ENCODE measurements around the gene MVB12B.

DNA sequence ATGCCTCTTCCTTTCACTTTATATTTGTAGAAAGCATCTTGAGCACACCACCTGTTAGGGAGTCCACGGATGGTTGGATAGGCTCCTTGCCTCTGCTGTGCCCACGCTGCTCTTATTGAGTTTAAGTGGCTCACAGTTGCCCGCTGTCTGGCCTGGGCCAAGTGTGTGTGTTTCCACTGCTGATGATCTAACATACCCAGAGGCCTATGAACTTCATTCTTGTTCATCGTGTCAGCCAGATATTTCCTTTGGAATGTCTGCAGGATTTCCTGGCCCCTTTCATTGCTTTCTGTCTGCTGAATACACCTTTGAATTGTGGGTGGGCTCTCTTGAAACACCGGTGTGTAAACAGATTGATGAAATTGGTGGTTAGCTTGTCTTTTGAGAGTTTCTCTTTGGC lies 46.6 kb downstream of the MVB12B start:
- no peak for TF ChIP-seq EZH2 (IDR thresholded peaks at IDR 0.05; ENCODE audit: borderline replicate concordance, low read length)
- TF ChIP-seq, protein P1, sequence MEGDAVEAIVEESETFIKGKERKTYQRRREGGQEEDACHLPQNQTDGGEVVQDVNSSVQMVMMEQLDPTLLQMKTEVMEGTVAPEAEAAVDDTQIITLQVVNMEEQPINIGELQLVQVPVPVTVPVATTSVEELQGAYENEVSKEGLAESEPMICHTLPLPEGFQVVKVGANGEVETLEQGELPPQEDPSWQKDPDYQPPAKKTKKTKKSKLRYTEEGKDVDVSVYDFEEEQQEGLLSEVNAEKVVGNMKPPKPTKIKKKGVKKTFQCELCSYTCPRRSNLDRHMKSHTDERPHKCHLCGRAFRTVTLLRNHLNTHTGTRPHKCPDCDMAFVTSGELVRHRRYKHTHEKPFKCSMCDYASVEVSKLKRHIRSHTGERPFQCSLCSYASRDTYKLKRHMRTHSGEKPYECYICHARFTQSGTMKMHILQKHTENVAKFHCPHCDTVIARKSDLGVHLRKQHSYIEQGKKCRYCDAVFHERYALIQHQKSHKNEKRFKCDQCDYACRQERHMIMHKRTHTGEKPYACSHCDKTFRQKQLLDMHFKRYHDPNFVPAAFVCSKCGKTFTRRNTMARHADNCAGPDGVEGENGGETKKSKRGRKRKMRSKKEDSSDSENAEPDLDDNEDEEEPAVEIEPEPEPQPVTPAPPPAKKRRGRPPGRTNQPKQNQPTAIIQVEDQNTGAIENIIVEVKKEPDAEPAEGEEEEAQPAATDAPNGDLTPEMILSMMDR (conservative IDR thresholded peaks at IDR 0.05 in 1 of 2, IDR thresholded peaks at IDR 0.05 in 1 of 2; ENCODE audit: extremely low read depth in 1 of 2, insufficient read depth in 1 of 2, low read depth in 1 of 2, low read length in 2 of 2) = no peak
